ENCODE measurements around the gene CNFN.

GRCh38 chr19:42397263-42398166 is 7.4 kb upstream of the CNFN start:
- TF ChIP-seq EZH2 (IDR thresholded peaks at IDR 0.05; ENCODE audit: low read length, missing control alignments) (no peak), CTCF (conservative IDR thresholded peaks at IDR 0.05 in 1 of 2, IDR thresholded peaks at IDR 0.05 in 1 of 2; ENCODE audit: low read depth in 1 of 2, low read length in 2 of 2) (no peak)

Measured in fibroblast of lung (primary cell).